Measurements from ENCODE around the gene SENP2. TPM values are rescaled to one million over a fixed set of nuclear protein-coding genes. Genes with fewer than 3 reads are reported as not detected.

The SENP2 gene
- total RNA-seq, 4 donors from 2014 or later, result 22.4 to 32.2 (median 26.8) TPM

DNA sequence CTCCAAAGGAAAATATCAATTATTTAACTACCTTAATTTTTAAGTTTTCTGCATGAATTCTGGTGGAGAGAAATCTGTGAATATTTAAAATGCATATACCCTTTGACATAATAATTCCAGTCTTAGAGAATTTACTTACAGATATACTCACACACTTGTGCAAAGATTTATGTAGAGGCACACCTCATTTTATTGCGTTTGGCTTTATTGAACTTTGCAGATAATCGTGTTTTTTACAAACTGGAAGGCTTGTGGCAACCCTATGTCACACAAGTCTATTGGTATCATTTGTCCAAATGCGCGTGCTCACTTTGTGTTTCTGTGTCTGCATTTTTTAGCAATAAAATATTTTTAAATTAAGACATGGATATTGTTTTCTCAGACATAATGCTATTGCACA lies 81.5 kb downstream of the SENP2 start:
- no peak overlapping the region for H3K4me3 ChIP-seq
- no peaks in the 10 kb centered on the region for H3K27me3 ChIP-seq
- intact Hi-C loops (cut with DNase I), result no loop called here
- H3K9me3 ChIP-seq, result no peaks in the 10 kb centered on the region
- no peak overlapping the region for H3K27ac ChIP-seq (replicated peaks in 1 of 4)
- peaks cover 0 to 6% (median 0%) of the 10 kb centered on the region in 4 donors for H3K36me3 ChIP-seq
- 97% methylated on average over 4 of the region's 4 CpGs for WGBS
- H3K4me1 ChIP-seq, result no peaks in the 10 kb centered on the region
- no peak for DNase-seq (ENCODE audit: extremely low spot score)
- no peak for TF ChIP-seq CTCF (IDR thresholded peaks at IDR 0.05)
- no peak for TF ChIP-seq POLR2A (IDR thresholded peaks at IDR 0.05; ENCODE audit: low read depth)
- no peak for TF ChIP-seq EP300 (IDR thresholded peaks at IDR 0.05)
- TF ChIP-seq POLR2AphosphoS5 (IDR thresholded peaks at IDR 0.05), result no peak

DNA sequence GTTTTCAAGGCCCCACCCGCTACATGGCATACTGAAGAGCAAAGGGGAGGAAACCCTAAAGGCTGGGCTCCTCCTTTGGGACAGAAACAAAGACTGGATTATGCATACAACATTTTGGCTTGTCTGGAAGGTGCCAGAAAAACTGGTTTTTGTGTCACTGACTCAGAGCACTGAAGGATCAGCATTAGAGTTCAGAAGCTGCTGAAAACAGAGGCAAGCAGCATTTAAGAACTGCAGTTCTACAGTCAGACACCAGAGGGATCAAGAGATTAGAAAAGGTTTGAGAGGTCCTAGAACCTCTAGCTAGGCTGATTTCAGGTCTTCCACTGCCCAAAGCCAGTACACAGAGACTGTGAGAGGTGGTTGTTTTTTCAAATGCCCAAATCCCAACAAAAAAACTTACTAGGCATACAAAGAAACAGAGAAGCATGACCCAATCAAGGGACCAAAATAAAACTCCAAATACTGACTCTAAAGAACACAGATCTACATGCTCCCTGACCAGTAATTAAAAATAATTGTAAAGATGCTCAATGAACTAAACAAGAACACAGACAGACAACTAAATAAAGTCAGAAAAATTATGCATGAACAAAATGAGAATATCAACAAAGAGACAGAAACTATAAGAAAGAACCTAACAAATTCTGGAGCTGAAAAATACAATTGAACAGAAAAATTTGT lies 91.2 kb downstream of the SENP2 start:
- DNase-seq (ENCODE audit: extremely low spot score), result no peak
- H3K27ac ChIP-seq (replicated peaks in 1 of 4), result no peak overlapping the region

GRCh38 chr3:185678027-185678426 lies 91.9 kb downstream of the SENP2 start:
- Histone ChIP-seq H3K36me3 (peaks cover 0 to 11% (median 0%) of the 10 kb centered on the region in 4 donors), H3K4me3 (no peak overlapping the region), H3K4me1 (no peaks in the 10 kb centered on the region), H3K27me3 (no peaks in the 10 kb centered on the region), H3K27ac (replicated peaks in 1 of 4) (no peak overlapping the region), H3K9me3 (peaks cover 0 to 9% (median 5%) of the 10 kb centered on the region in 4 donors)
- intact Hi-C loops (cut with DNase I), result no loop called here
- TF ChIP-seq POLR2AphosphoS5 (IDR thresholded peaks at IDR 0.05) (no peak), CTCF (IDR thresholded peaks at IDR 0.05) (no peak), EP300 (IDR thresholded peaks at IDR 0.05) (no peak), POLR2A (IDR thresholded peaks at IDR 0.05; ENCODE audit: low read depth) (no peak)
- 97% methylated on average over 1 of the region's 1 CpG for WGBS
- DNase-seq (ENCODE audit: extremely low spot score), result no peak

More for the DNA sequence above, 91.2 kb downstream of the SENP2 start:
- Histone ChIP-seq H3K9me3 (peaks cover 0 to 9% (median 5%) of the 10 kb centered on the region in 4 donors), H3K27me3 (no peaks in the 10 kb centered on the region), H3K4me3 (no peak overlapping the region), H3K36me3 (peaks cover 0 to 17% (median 0%) of the 10 kb centered on the region in 4 donors), H3K4me1 (no peaks in the 10 kb centered on the region)
- intact Hi-C loops (cut with DNase I), result no loop called here
- WGBS, result 75% methylated on average over 1 of the region's 1 CpG
- no peak for TF ChIP-seq POLR2A (IDR thresholded peaks at IDR 0.05; ENCODE audit: low read depth)
- TF ChIP-seq CTCF (IDR thresholded peaks at IDR 0.05), result peak in 2 of 3 experiments; percentile 38 to 55

DNA sequence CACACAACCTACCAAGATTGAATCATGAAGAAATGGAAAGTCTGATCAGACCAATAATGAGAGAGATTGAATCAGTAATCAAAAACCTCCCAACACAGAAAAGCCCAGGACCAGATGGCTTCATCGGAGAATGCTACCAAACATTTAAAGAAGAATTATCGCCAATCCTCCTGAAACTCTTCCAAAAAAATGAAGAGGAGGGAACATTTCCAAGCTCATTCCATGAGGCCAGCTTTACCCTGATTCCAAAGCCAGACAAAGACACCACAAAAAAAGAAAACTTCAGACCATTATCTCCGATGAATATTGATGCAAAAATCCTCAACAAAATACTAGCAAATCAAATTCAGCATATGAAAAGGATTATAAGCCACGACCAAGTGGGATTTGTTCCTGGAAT lies 94.1 kb downstream of the SENP2 start:
- no peak for TF ChIP-seq EP300 (IDR thresholded peaks at IDR 0.05)
- TF ChIP-seq POLR2AphosphoS5 (IDR thresholded peaks at IDR 0.05), result no peak
- TF ChIP-seq POLR2A (IDR thresholded peaks at IDR 0.05; ENCODE audit: low read depth), result no peak
- TF ChIP-seq CTCF (IDR thresholded peaks at IDR 0.05), result no peak
- WGBS, result 90% methylated on average over 4 of the region's 4 CpGs
- Histone ChIP-seq H3K27ac (replicated peaks in 1 of 4) (no peak overlapping the region), H3K36me3 (peaks cover 0 to 3% (median 0%) of the 10 kb centered on the region in 4 donors), H3K4me1 (no peaks in the 10 kb centered on the region), H3K9me3 (peaks cover 0 to 9% (median 5%) of the 10 kb centered on the region in 4 donors), H3K27me3 (peaks cover 0 to 4% (median 0%) of the 10 kb centered on the region in 4 donors), H3K4me3 (no peak overlapping the region)
- DNase-seq (ENCODE audit: extremely low spot score), result no peak
- intact Hi-C loops (cut with DNase I), result no loop called here

Small RNA genes within 50 kb of the gene (small RNA-seq; reads per million reads assigned to genes)
- 0 reads per million in 3 donors for gene AC133473.1

Other genes with a start within 250 kb of the SENP2 start
- gene MAP3K13, start 223.2 kb upstream of the SENP2 start, total RNA-seq, result 10 to 100 TPM; 12.8 to 44.9 (median 19.6) TPM
- 1 to 10 TPM; 7.5 to 9.6 (median 8.3) TPM for gene TMEM41A, start 87.3 kb upstream of the SENP2 start, total RNA-seq
- gene LIPH, start 33.7 kb upstream of the SENP2 start, total RNA-seq, result under 1 TPM in 2 of 4 donors, not detected in 2; 0.06 to 0.34 TPM
- 1 to 10 TPM; 5.4 to 7.9 (median 6.2) TPM for gene IGF2BP2, start 238.7 kb downstream of the SENP2 start, total RNA-seq

Measured in esophagus muscularis mucosa (tissue), 4 donors.